ENCODE data around the gene CRYBB3. TPM values are rescaled to one million over a fixed set of nuclear protein-coding genes. Genes with fewer than 3 reads are reported as not detected.

The CRYBB3 gene
- total RNA-seq, 1 experiment from 2014 or later = 0.64 TPM

- no peaks in the 10 kb centered on the region for H3K36me3 ChIP-seq (ENCODE audit: control insufficient read depth in 1 of 2, insufficient read depth in 2 of 2, low read length in 2 of 2)
- POLR2A ChIA-PET = no interaction called here
- no TSS peak for BruUV-seq (replicated peaks)
- H3K4me2 ChIP-seq (ENCODE audit: low read length) = peak overlapping the region; percentile 37
- no peaks in the 10 kb centered on the region for H3K27me3 ChIP-seq (ENCODE audit: insufficient read depth, low read length)
- RAD21 ChIA-PET (ENCODE audit: low non-redundant PET in 1 of 2, low total read pairs in 2 of 2, uncharacterized antibody in 2 of 2, unreplicated experiment in 2 of 2) = no interaction called here
- CTCF ChIA-PET = interaction anchor here (1.0 kb wide), 1 partner anchor 56 kb away, joined by 3 read pairs; no protein-coding TSS in a partner anchor
- no peaks in the 10 kb centered on the region for H4K20me1 ChIP-seq (ENCODE audit: insufficient read depth)
- H3K27ac ChIP-seq (ENCODE audit: low read depth, low read length) = no peak overlapping the region
- no peaks in the 10 kb centered on the region for H3K9me3 ChIP-seq (ENCODE audit: control insufficient read depth in 1 of 2, insufficient read depth in 1 of 2, low read depth in 1 of 2, low read length in 2 of 2)
- intact Hi-C loops (cut with micrococcal nuclease) = no loop called here
- H3K9ac ChIP-seq (ENCODE audit: low read length) = no peak overlapping the region
- no peak overlapping the region for H3K4me3 ChIP-seq (replicated peaks in 1 of 2; ENCODE audit: low read depth in 1 of 2, low read length in 2 of 2)
- no peak overlapping the region for H2AFZ ChIP-seq (ENCODE audit: low read depth, low read length, poor library complexity, severe bottlenecking)
- H3K9me2 ChIP-seq (ENCODE audit: insufficient read depth) = no peaks in the 10 kb centered on the region
- DNase-seq (ENCODE audit: low read depth, low spot score) (peak; percentile 12), ATAC-seq (0 out of 2 replicates have a peak, but pooled peaks have one; percentile 10)
- TF ChIP-seq TCF7L2 (IDR thresholded peaks at IDR 0.05; ENCODE audit: borderline replicate concordance, extremely low read depth, insufficient read depth, insufficient read length) (no peak), JUND (IDR thresholded peaks at IDR 0.05) (no peak), CBX3 (IDR thresholded peaks at IDR 0.05; ENCODE audit: low read depth) (no peak), SRF (IDR thresholded peaks at IDR 0.05; ENCODE audit: low read depth) (no peak), POLR2A (IDR thresholded peaks at IDR 0.05; ENCODE audit: borderline replicate concordance, extremely low read depth, insufficient read depth, insufficient read length) (no peak), EGR1 (IDR thresholded peaks at IDR 0.05; ENCODE audit: low read depth) (no peak), ELF1 (IDR thresholded peaks at IDR 0.05; ENCODE audit: borderline replicate concordance, low read depth) (no peak), SIN3A (IDR thresholded peaks at IDR 0.05; ENCODE audit: low read depth) (no peak), CEBPB (IDR thresholded peaks at IDR 0.05; ENCODE audit: low read depth) (no peak), ATF3 (IDR thresholded peaks at IDR 0.05) (no peak), ZNF274 (IDR thresholded peaks at IDR 0.05; ENCODE audit: low read depth, low read length) (no peak), REST (IDR thresholded peaks at IDR 0.05; ENCODE audit: low read depth) (no peak), EZH2phosphoT487 (IDR thresholded peaks at IDR 0.05; ENCODE audit: borderline replicate concordance) (no peak), CTCF (IDR thresholded peaks at IDR 0.05 in 2 of 3, conservative IDR thresholded peaks at IDR 0.05 in 1 of 3; ENCODE audit: borderline replicate concordance in 1 of 3, insufficient read depth in 1 of 3, low read depth in 2 of 3, low read length in 2 of 3) (no peak), POLR2AphosphoS5 (IDR thresholded peaks at IDR 0.05; ENCODE audit: low read depth, low read length) (no peak)
- 0 out of 2 replicates have a peak, but pooled peaks cover 6% of the 10 kb centered on the region for H3K79me2 ChIP-seq (ENCODE audit: insufficient read depth, low read length)
- peaks cover 37 to 40% of the 10 kb centered on the region in 2 experiments for H3K4me1 ChIP-seq (ENCODE audit: control insufficient read depth in 1 of 2, insufficient read depth in 2 of 2, low read length in 2 of 2)
These were observed 32.6 kb upstream of the CRYBB3 start for GRCh38 chr22:25167082-25167481.

All from HCT116 (cell line).